ENCODE data around the gene CEP57L1. TPM values are rescaled to one million over a fixed set of nuclear protein-coding genes. Genes with fewer than 3 reads are reported as not detected.

The CEP57L1 gene
- total and polyA plus RNA-seq, 2 experiments from 2014 or later = 11.9 to 18.7 TPM

DNA sequence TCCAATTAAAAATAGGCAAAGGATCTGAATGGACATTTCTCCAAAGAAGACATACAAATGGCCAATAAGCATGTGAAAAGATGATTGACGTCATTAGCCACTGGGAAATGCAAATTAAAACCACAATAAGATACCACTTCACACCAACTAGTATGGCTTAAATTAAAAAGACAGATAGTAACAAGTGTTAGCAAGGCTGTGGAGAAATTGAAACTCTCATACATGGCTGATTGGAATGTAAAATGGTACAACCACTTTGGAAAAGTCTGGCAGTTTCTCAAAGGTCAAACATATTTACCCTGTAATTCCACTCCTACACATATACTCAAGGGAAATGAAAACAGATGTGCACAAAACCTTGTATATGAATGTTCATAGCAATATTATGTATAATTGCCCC, 83.6 kb downstream of the CEP57L1 start:
- H3K9me3 ChIP-seq (ENCODE audit: low read depth) = no peaks in the 10 kb centered on the region
- no peak overlapping the region for H2AFZ ChIP-seq
- no peak overlapping the region for H3K4me3 ChIP-seq
- 100% methylated on average over 1 of the region's 1 CpG for WGBS (ENCODE audit: low lambda C conversion rate, missing lambda C conversion rate)
- no peak for TF ChIP-seq EZH2 (IDR thresholded peaks at IDR 0.05; ENCODE audit: borderline replicate concordance)
- TF ChIP-seq, protein P1, sequence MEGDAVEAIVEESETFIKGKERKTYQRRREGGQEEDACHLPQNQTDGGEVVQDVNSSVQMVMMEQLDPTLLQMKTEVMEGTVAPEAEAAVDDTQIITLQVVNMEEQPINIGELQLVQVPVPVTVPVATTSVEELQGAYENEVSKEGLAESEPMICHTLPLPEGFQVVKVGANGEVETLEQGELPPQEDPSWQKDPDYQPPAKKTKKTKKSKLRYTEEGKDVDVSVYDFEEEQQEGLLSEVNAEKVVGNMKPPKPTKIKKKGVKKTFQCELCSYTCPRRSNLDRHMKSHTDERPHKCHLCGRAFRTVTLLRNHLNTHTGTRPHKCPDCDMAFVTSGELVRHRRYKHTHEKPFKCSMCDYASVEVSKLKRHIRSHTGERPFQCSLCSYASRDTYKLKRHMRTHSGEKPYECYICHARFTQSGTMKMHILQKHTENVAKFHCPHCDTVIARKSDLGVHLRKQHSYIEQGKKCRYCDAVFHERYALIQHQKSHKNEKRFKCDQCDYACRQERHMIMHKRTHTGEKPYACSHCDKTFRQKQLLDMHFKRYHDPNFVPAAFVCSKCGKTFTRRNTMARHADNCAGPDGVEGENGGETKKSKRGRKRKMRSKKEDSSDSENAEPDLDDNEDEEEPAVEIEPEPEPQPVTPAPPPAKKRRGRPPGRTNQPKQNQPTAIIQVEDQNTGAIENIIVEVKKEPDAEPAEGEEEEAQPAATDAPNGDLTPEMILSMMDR (IDR thresholded peaks at IDR 0.05; ENCODE audit: poor library complexity) = no peak
- TF ChIP-seq EZH2phosphoT487 (IDR thresholded peaks at IDR 0.05; ENCODE audit: low read depth, severe bottlenecking, unreplicated experiment) = no peak
- DNase-seq (ENCODE audit: low spot score) = no peak
- H3K4me2 ChIP-seq = no peak overlapping the region
- H3K27me3 ChIP-seq = no peaks in the 10 kb centered on the region
- H3K4me1 ChIP-seq (ENCODE audit: insufficient read depth) = no peaks in the 10 kb centered on the region
- no peak overlapping the region for H3K27ac ChIP-seq
- no peaks in the 10 kb centered on the region for H4K20me1 ChIP-seq (ENCODE audit: insufficient read depth, poor library complexity, severe bottlenecking)
- no peaks in the 10 kb centered on the region for H3K79me2 ChIP-seq
- H3K36me3 ChIP-seq (replicated peaks; ENCODE audit: insufficient read depth, low read depth) = no peaks in the 10 kb centered on the region
- no peaks in the 10 kb centered on the region for H3K9me2 ChIP-seq (replicated peaks; ENCODE audit: insufficient read depth)

DNA sequence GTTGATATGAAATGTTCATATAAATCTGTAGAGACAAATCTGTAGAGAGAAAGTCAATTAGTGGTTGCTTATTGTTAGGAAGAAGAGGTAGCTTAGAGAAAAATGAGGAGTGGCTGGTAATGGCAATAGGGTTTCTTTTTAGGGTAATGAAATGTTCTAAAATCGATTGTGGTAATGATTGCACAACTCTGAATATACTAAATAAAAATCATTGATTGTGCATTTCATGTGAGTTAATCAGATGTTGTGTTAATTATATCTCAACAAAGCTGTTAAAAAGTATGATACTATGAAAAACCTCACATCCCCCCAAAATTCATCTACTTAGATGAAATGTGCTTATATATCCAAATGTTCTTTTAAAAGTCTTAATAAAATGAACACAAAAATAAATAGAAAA, 84.2 kb downstream of the CEP57L1 start:
- H3K9me2 ChIP-seq (replicated peaks; ENCODE audit: insufficient read depth) = no peaks in the 10 kb centered on the region
- no peak overlapping the region for H3K27ac ChIP-seq
- no peaks in the 10 kb centered on the region for H3K9me3 ChIP-seq (ENCODE audit: low read depth)
- DNase-seq (ENCODE audit: low spot score) = no peak
- 78% methylated on average over 1 of the region's 1 CpG for WGBS (ENCODE audit: low lambda C conversion rate, missing lambda C conversion rate)
- no peaks in the 10 kb centered on the region for H3K79me2 ChIP-seq
- H3K4me3 ChIP-seq = no peak overlapping the region
- no peaks in the 10 kb centered on the region for H3K36me3 ChIP-seq (replicated peaks; ENCODE audit: insufficient read depth, low read depth)
- TF ChIP-seq, protein P1 (IDR thresholded peaks at IDR 0.05; ENCODE audit: poor library complexity) = no peak
- no peak for TF ChIP-seq EZH2 (IDR thresholded peaks at IDR 0.05; ENCODE audit: borderline replicate concordance)
- no peaks in the 10 kb centered on the region for H3K4me1 ChIP-seq (ENCODE audit: insufficient read depth)
- H2AFZ ChIP-seq = no peak overlapping the region
- no peak overlapping the region for H3K4me2 ChIP-seq
- H3K27me3 ChIP-seq = no peaks in the 10 kb centered on the region
- H4K20me1 ChIP-seq (ENCODE audit: insufficient read depth, poor library complexity, severe bottlenecking) = no peaks in the 10 kb centered on the region

DNA sequence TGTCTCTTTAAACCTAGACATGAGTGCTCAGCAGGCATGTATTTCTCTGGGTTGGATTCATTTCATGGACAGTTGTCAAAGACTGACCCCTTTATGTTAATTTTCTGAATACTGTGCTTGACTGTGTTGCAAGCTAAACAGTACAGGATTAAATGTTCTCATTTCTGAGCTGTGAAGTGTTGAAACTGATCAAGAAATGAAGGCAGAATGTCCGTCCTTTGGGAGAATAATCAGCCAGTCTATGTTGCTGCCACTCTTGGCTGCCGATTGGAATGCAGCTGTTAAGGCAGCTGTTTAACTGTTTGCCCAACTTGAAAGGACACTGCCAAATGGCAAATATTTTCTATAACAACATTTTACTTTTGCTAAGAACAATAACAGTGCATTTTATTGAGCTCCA, 87.3 kb downstream of the CEP57L1 start:
- H3K9me3 ChIP-seq (ENCODE audit: low read depth) = no peaks in the 10 kb centered on the region
- H3K4me3 ChIP-seq = no peak overlapping the region
- no peak for DNase-seq (ENCODE audit: low spot score)
- H3K36me3 ChIP-seq (replicated peaks; ENCODE audit: insufficient read depth, low read depth) = no peaks in the 10 kb centered on the region
- 14% methylated on average over 2 of the region's 2 CpGs for WGBS (ENCODE audit: low lambda C conversion rate, missing lambda C conversion rate)
- H3K4me1 ChIP-seq (ENCODE audit: insufficient read depth) = no peaks in the 10 kb centered on the region
- H3K9me2 ChIP-seq (replicated peaks; ENCODE audit: insufficient read depth) = no peaks in the 10 kb centered on the region
- H3K27me3 ChIP-seq = no peaks in the 10 kb centered on the region
- TF ChIP-seq EZH2phosphoT487 (IDR thresholded peaks at IDR 0.05; ENCODE audit: low read depth, severe bottlenecking, unreplicated experiment) (no peak), EZH2 (IDR thresholded peaks at IDR 0.05; ENCODE audit: borderline replicate concordance) (no peak)
- TF ChIP-seq, protein P1 (IDR thresholded peaks at IDR 0.05; ENCODE audit: poor library complexity) = no peak
- no peaks in the 10 kb centered on the region for H3K79me2 ChIP-seq
- peak overlapping the region; percentile 23 for H3K4me2 ChIP-seq
- H3K27ac ChIP-seq = no peak overlapping the region
- peak overlapping the region; percentile 38 for H2AFZ ChIP-seq
- no peaks in the 10 kb centered on the region for H4K20me1 ChIP-seq (ENCODE audit: insufficient read depth, poor library complexity, severe bottlenecking)

DNA sequence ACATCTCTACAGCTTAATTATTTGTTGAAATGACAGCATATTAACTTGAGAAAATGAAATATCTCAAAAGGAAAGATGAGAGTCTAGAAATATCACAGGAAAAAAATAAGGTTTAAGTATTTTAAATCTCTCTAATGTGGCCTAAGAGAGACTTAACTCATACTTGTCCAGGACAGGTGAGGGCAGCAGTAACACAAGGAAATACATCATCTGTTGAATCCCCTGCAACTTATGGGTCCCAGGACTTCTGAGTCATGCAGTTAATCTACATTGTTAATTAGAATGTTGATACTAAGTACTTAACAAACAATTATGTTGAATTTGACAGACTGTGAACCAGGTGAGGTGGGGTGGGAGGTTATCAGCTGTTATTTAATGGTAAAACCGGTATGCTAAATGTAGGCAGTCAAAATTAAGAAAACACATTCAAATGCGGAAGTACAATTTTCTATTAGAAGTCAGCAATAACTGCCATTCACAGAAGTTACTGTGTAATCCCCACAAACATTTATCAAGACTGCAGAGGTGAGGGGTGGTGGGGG, 87.9 kb downstream of the CEP57L1 start:
- Histone ChIP-seq H3K4me2 (peak overlapping the region; percentile 23), H3K9me3 (ENCODE audit: low read depth) (no peaks in the 10 kb centered on the region), H4K20me1 (ENCODE audit: insufficient read depth, poor library complexity, severe bottlenecking) (no peaks in the 10 kb centered on the region), H3K79me2 (no peaks in the 10 kb centered on the region), H2AFZ (no peak overlapping the region), H3K27ac (peak overlapping the region; percentile 15), H3K9me2 (replicated peaks; ENCODE audit: insufficient read depth) (no peaks in the 10 kb centered on the region), H3K4me1 (ENCODE audit: insufficient read depth) (no peaks in the 10 kb centered on the region), H3K4me3 (no peak overlapping the region), H3K27me3 (no peaks in the 10 kb centered on the region), H3K36me3 (replicated peaks; ENCODE audit: insufficient read depth, low read depth) (no peaks in the 10 kb centered on the region)
- WGBS (ENCODE audit: low lambda C conversion rate, missing lambda C conversion rate) = 22% methylated on average over 2 of the region's 2 CpGs
- TF ChIP-seq, protein P1 (IDR thresholded peaks at IDR 0.05; ENCODE audit: poor library complexity) = no peak
- TF ChIP-seq EZH2 (IDR thresholded peaks at IDR 0.05; ENCODE audit: borderline replicate concordance) (no peak), EZH2phosphoT487 (IDR thresholded peaks at IDR 0.05; ENCODE audit: low read depth, severe bottlenecking, unreplicated experiment) (no peak)
- DNase-seq (ENCODE audit: low spot score) = no peak
